Brain microvascular endothelial cell (primary cell): ENCODE measurements around the gene TSPAN31.
A peak's percentile ranks its signal among the peaks of the same experiment; 100 is the strongest.

ENCODE experiments used
- DNase-seq: peaks from one replicate; pipeline ENCODE4 v3.0.0-alpha.2; 2020
- H3K27ac ChIP-seq: fragments of 250-450 bp; sonication (Bioruptor Pico); 2 replicates; pipeline ENCODE4 v1.5.1; 2020; ENCODE audit warnings: mild to moderate bottlenecking, moderate library complexity
- H3K27me3 ChIP-seq: fragments of 250-450 bp; sonication (Bioruptor Pico); replicated peaks from 2 replicates; pipeline ENCODE4 v1.5.1; 2020; ENCODE audit warnings: mild to moderate bottlenecking
- H3K36me3 ChIP-seq: fragments of 250-450 bp; sonication (Bioruptor Pico); replicated peaks from 2 replicates; pipeline ENCODE4 v1.5.1; 2020; ENCODE audit warnings: mild to moderate bottlenecking
- H3K4me3 ChIP-seq: 2 replicates; pipeline ENCODE4 v1.5.1; 2011; ENCODE audit warnings: low read depth, mild to moderate bottlenecking, control low read depth, low read length, moderate library complexity
- in situ Hi-C: cut with HindIII; loops from 2 replicates; pipeline ENCODE4 v1.10.0; 2017; ENCODE audit warnings: low sequenced_read_pairs, low pct_ligation_motif_present
- TF ChIP-seq, protein P1 (sequence below): IDR thresholded peaks from 2 replicates; pipeline ENCODE4 v1.5.1; 2011; ENCODE audit warnings: low read depth, mild to moderate bottlenecking, moderate library complexity, low read length, control low read depth, inconsistent platforms; ENCODE audit errors: missing control alignments

TSPAN31 gene

GRCh38 chr12:57793920-57794319 is 49.1 kb downstream of the TSPAN31 start:
- no peaks in the 10 kb centered on the region for H3K27me3 ChIP-seq
- H3K4me3 ChIP-seq: no peak overlapping the region
- peaks cover 48% of the 10 kb centered on the region for H3K36me3 ChIP-seq
- H3K27ac ChIP-seq: peak overlapping the region; percentile 88
- TF ChIP-seq, protein P1, sequence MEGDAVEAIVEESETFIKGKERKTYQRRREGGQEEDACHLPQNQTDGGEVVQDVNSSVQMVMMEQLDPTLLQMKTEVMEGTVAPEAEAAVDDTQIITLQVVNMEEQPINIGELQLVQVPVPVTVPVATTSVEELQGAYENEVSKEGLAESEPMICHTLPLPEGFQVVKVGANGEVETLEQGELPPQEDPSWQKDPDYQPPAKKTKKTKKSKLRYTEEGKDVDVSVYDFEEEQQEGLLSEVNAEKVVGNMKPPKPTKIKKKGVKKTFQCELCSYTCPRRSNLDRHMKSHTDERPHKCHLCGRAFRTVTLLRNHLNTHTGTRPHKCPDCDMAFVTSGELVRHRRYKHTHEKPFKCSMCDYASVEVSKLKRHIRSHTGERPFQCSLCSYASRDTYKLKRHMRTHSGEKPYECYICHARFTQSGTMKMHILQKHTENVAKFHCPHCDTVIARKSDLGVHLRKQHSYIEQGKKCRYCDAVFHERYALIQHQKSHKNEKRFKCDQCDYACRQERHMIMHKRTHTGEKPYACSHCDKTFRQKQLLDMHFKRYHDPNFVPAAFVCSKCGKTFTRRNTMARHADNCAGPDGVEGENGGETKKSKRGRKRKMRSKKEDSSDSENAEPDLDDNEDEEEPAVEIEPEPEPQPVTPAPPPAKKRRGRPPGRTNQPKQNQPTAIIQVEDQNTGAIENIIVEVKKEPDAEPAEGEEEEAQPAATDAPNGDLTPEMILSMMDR: no peak
- in situ Hi-C loops: no loop called here
- peak; percentile 88 for DNase-seq

DNA sequence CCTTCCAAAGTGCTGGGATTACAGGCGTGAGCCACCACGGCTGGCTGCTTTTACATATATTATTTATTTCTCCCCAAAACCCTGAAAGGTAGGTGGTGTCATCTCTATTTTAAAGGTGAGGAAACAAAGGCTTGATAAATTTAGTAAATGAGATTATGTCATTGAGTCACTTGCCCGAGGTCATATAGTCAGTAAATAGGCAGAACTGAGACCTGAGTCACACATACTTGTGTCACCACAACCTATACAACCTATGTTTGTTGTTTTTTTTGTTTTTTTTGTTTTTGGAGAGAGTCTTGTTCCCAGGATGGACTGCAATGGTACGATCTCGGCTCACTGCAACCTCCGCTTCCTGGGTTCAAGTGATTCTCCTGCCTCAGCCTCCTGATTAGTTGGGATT is 50.5 kb downstream of the TSPAN31 start:
- Histone ChIP-seq H3K27ac (peak overlapping the region; percentile 55), H3K36me3 (peaks cover 48% of the 10 kb centered on the region), H3K4me3 (no peak overlapping the region), H3K27me3 (no peaks in the 10 kb centered on the region)
- in situ Hi-C loops: no loop called here
- DNase-seq: no peak
- TF ChIP-seq, protein P1: no peak

DNA sequence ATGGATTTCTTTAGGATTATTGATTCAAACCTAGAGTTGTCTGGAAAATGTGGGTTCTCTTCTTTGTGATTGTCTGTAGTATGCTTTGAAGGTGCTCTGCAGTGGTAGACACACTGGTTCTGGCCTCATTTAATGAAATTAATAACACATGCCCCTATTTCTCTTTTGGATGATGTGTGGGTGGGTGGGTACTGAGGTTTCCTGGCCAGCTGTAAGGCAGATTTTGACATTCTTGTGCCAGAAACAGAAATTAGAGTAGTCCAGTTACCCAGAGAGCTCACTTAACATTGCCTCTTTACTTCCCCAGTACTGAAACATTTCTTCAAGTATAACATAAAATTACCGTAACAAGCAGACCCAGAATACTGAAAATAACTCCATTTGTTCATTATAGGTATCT is 52.2 kb downstream of the TSPAN31 start:
- TF ChIP-seq, protein P1: no peak
- no peaks in the 10 kb centered on the region for H3K27me3 ChIP-seq
- in situ Hi-C loops: no loop called here
- peaks cover 48% of the 10 kb centered on the region for H3K36me3 ChIP-seq
- H3K4me3 ChIP-seq: no peak overlapping the region
- DNase-seq: no peak
- no peak overlapping the region for H3K27ac ChIP-seq

GRCh38 chr12:57797933-57798332 is 53.1 kb downstream of the TSPAN31 start:
- no peak overlapping the region for H3K27ac ChIP-seq
- H3K27me3 ChIP-seq: no peaks in the 10 kb centered on the region
- H3K4me3 ChIP-seq: no peak overlapping the region
- TF ChIP-seq, protein P1: no peak
- in situ Hi-C loops: no loop called here
- no peak for DNase-seq
- H3K36me3 ChIP-seq: peaks cover 48% of the 10 kb centered on the region
